ENCODE results near the gene SCN8A. TPM values are rescaled to one million over a fixed set of nuclear protein-coding genes. Genes with fewer than 3 reads are reported as not detected.

SCN8A gene
- total and polyA plus RNA-seq, 8 donors, result 0.26 to 3.3 (median 1.3) TPM

DNA sequence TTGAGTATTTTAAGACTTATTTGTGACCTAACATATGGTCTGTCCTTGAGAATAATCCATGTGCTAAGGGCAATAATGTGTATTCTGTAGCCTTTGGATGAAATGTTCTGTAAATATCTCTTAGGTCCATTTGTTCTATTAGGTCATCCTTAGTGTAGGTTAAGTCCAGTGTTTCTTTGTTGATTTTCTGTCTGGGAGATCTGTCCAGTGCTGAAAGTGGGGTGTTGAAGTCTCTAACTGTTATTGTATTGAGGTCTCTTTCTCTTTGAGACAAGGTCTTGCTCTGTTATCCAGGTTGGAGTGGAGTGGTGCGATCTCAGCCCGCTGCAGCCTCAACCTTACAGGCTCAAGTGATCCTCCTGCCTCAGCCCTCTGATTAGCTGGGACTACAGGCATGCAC, 149.5 kb downstream of the SCN8A start:
- Histone ChIP-seq H3K27me3 (no peaks in the 10 kb centered on the region), H3K4me1 (no peaks in the 10 kb centered on the region), H3K4me3 (no peak overlapping the region), H3K9me3 (peaks cover 0 to 11% of the 10 kb centered on the region in 2 donors), H3K36me3 (no peaks in the 10 kb centered on the region), H3K27ac (no peak overlapping the region)
- DNase-seq (no peak), ATAC-seq (no peak)
- TF ChIP-seq, protein P1, sequence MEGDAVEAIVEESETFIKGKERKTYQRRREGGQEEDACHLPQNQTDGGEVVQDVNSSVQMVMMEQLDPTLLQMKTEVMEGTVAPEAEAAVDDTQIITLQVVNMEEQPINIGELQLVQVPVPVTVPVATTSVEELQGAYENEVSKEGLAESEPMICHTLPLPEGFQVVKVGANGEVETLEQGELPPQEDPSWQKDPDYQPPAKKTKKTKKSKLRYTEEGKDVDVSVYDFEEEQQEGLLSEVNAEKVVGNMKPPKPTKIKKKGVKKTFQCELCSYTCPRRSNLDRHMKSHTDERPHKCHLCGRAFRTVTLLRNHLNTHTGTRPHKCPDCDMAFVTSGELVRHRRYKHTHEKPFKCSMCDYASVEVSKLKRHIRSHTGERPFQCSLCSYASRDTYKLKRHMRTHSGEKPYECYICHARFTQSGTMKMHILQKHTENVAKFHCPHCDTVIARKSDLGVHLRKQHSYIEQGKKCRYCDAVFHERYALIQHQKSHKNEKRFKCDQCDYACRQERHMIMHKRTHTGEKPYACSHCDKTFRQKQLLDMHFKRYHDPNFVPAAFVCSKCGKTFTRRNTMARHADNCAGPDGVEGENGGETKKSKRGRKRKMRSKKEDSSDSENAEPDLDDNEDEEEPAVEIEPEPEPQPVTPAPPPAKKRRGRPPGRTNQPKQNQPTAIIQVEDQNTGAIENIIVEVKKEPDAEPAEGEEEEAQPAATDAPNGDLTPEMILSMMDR (IDR thresholded peaks at IDR 0.05), result no peak
- intact Hi-C loops (cut with DNase I), result no loop called here

DNA sequence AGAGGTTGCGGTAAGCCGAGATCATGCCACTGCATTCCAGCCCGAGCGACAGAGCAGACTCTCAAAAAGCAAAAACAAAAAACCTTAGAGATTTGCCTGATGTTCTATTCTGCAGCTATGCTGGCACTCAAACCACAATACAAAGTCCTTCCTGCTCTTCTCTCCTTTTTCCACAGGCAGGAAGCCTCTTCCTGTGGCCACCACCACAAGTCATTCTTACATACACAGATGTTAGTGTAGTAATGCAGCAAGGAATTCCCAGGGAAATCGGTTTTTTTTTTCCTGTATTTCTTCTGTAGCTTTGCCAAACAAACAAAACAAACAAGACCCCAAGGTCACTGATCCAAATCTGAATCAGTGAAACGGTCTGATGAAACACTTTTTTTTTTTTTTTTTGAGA, 153.2 kb downstream of the SCN8A start:
- Histone ChIP-seq H3K27ac (no peak overlapping the region), H3K27me3 (no peaks in the 10 kb centered on the region), H3K9me3 (peaks cover 0 to 11% of the 10 kb centered on the region in 2 donors), H3K4me1 (no peaks in the 10 kb centered on the region), H3K4me3 (no peak overlapping the region), H3K36me3 (no peaks in the 10 kb centered on the region)
- TF ChIP-seq, protein P1 (IDR thresholded peaks at IDR 0.05), result no peak
- intact Hi-C loops (cut with DNase I), result no loop called here
- no peak for ATAC-seq
- DNase-seq, result no peak

DNA sequence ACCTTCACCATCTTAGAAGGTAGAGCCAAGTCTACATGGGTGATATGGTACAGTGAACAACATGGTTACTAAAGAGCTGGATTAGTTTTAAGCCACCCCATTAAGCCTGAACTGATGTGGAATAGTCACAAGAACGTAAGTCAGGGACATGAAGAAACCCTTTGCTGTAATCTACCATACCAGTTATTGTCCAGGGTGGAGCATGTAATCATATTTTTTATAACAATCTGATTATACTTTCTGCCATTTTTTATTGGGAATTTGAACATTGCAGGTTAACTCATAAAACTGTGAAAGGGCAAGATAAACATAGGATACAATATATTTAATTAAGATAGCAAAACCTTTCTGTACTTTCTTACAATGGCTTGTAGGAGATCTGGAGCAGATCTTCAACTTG, 153.9 kb downstream of the SCN8A start:
- H3K27ac ChIP-seq, result no peak overlapping the region
- no peaks in the 10 kb centered on the region for H3K36me3 ChIP-seq
- DNase-seq (no peak), ATAC-seq (no peak)
- TF ChIP-seq, protein P1 (IDR thresholded peaks at IDR 0.05), result no peak
- no peaks in the 10 kb centered on the region for H3K27me3 ChIP-seq
- intact Hi-C loops (cut with DNase I), result no loop called here
- peaks cover 0 to 11% of the 10 kb centered on the region in 2 donors for H3K9me3 ChIP-seq
- no peak overlapping the region for H3K4me3 ChIP-seq
- no peaks in the 10 kb centered on the region for H3K4me1 ChIP-seq

DNA sequence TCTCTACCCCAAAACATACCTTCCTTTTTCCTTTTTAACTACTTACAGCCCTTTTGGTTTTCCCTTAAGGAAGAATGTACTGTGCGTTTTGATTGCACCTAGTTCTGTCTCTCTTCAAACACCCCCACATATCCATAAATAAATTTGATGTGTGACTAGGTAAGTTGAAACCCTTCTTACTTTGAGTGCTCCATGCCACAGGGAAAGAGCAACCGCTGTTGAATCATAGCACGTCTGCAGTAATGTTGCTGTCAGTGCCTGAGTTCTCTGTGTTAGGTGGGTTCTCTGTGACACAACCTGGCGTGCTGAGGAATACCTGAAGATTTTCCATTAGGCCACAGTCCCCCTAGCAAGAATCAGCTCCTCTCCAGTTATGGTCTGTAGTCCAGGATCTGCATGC, 155.4 kb downstream of the SCN8A start:
- intact Hi-C loops (cut with DNase I), result no loop called here
- no peaks in the 10 kb centered on the region for H3K4me1 ChIP-seq
- TF ChIP-seq, protein P1 (IDR thresholded peaks at IDR 0.05), result no peak
- no peaks in the 10 kb centered on the region for H3K36me3 ChIP-seq
- no peaks in the 10 kb centered on the region for H3K27me3 ChIP-seq
- ATAC-seq (no peak), DNase-seq (no peak)
- H3K4me3 ChIP-seq, result no peak overlapping the region
- H3K9me3 ChIP-seq, result peaks cover 0 to 3% of the 10 kb centered on the region in 2 donors
- H3K27ac ChIP-seq, result no peak overlapping the region

DNA sequence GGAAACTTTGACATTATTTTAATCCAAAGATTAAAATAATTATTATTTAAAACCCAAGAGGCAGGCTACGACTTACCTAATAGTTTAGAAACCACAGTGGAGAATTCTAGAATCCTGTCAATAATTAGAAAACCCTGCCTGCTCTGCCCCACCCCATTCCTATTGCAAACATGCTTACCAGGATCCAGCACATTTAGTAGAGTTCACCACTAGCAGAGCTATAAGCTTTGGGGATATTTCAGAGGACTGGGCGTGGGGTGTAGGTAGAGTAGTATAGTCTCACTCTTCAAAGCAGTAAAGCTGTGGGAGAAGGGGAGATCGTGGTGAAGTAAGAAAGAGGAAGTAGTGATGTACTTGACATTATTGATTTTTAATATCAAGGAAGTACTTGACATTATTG, 157.2 kb downstream of the SCN8A start:
- H3K4me1 ChIP-seq, result no peaks in the 10 kb centered on the region
- TF ChIP-seq, protein P1 (IDR thresholded peaks at IDR 0.05), result no peak
- H3K36me3 ChIP-seq, result no peaks in the 10 kb centered on the region
- no peaks in the 10 kb centered on the region for H3K9me3 ChIP-seq
- H3K27ac ChIP-seq, result no peak overlapping the region
- ATAC-seq (no peak), DNase-seq (no peak)
- H3K4me3 ChIP-seq, result no peak overlapping the region
- intact Hi-C loops (cut with DNase I), result no loop called here
- no peaks in the 10 kb centered on the region for H3K27me3 ChIP-seq
